AG09319 (cell line): ENCODE results near the gene SPOP.

Source experiments
- DNase-seq: peaks from one replicate; pipeline ENCODE4 v3.0.0-alpha.2; 2010; ENCODE audit warnings: low read depth; ENCODE audit errors: extremely low read depth
- CTCF ChIP-seq: IDR thresholded peaks from 2 replicates; pipeline ENCODE4 v1.5.1; 2011; ENCODE audit warnings: low read depth, mild to moderate bottlenecking, inconsistent platforms, low read length, moderate library complexity

SPOP gene

GRCh38 chr17:49703557-49704277, 25.8 kb upstream of the SPOP start:
- DNase-seq, result no peak
- TF ChIP-seq CTCF, result peak; percentile 27

GRCh38 chr17:49700960-49701359, 23.1 kb upstream of the SPOP start:
- TF ChIP-seq CTCF, result no peak
- no peak for DNase-seq

GRCh38 chr17:49699966-49700575, 22.2 kb upstream of the SPOP start:
- DNase-seq, result no peak
- no peak for TF ChIP-seq CTCF

- no peak for DNase-seq
- no peak for TF ChIP-seq CTCF
Measured at GRCh38 chr17:49698005-49698404, 20.1 kb upstream of the SPOP start.

GRCh38 chr17:49696233-49696761, 18.4 kb upstream of the SPOP start:
- no peak for TF ChIP-seq CTCF

GRCh38 chr17:49695698-49696232, 17.9 kb upstream of the SPOP start:
- DNase-seq, result no peak
- TF ChIP-seq CTCF, result no peak

More at GRCh38 chr17:49696233-49696761, 18.4 kb upstream of the SPOP start:
- no peak for DNase-seq

GRCh38 chr17:49694847-49695697, 17.2 kb upstream of the SPOP start:
- TF ChIP-seq CTCF, result peak; percentile 92
- no peak for DNase-seq
